NCI-H1105 treated with DMSO at 0.1 percent for 48 hours (cell line): ENCODE measurements around the gene ZNF532.

ENCODE experiments used
- DNase-seq: peaks from one replicate; lab custom pipeline; 2025; lab: John Stamatoyannopoulos, UW

The ZNF532 gene

GRCh38 chr18:58941426-58942099, 76.9 kb downstream of the ZNF532 start:
- DNase-seq: no peak

GRCh38 chr18:58943896-58944295, 79.2 kb downstream of the ZNF532 start:
- no peak for DNase-seq

- no peak for DNase-seq
These were observed 82.6 kb downstream of the ZNF532 start for GRCh38 chr18:58947136-58947732.

GRCh38 chr18:58949031-58949430, 84.4 kb downstream of the ZNF532 start:
- DNase-seq: no peak

GRCh38 chr18:58951986-58952702, 87.5 kb downstream of the ZNF532 start:
- DNase-seq: no peak

DNA sequence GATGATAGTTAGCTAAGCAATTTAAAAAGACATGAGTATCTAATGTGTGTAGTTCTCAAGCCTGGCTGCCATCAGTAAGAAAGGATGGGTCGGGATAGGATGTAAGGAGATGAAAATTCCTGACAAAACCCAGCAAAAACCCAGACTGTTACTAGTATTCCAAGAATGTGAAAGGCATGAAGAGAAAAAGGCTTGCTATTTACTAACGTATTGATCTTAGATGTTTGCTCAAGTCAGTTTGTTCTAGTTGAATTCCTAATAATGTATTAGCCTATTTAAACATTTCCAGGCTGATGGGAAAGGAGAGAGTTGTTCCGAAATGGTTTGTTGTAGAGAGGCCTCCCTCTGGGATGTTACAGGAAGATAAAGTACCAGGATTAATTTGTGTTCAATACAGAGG, 88.2 kb downstream of the ZNF532 start:
- no peak for DNase-seq

GRCh38 chr18:58953627-58954026, 89.0 kb downstream of the ZNF532 start:
- DNase-seq: peak; percentile 76

- no peak for DNase-seq
These were observed 90.3 kb downstream of the ZNF532 start for GRCh38 chr18:58955001-58955400.

- no peak for DNase-seq
These were observed 91.1 kb downstream of the ZNF532 start for GRCh38 chr18:58955738-58956137.

DNA sequence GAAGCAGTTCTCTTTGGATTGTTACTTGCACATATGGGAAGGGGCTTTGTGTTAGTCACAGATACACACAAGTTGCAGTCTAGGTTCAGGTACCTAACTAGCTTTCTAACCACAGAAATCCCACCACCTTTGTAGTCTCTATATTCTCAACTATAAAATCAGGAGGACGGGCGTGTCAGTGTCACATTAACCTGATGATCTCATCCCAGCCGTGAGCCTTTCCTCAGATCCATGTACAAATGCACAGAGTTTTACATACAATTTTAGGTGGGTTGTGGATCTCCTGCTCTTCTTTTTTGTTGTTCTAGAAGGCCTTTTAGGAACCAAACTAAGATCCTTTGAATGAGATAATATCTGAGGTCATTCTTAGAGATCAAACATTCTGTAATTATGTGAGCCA, 94.0 kb downstream of the ZNF532 start:
- no peak for DNase-seq

GRCh38 chr18:58960508-58960907, 95.8 kb downstream of the ZNF532 start:
- DNase-seq: no peak

- DNase-seq: no peak
These were observed 96.5 kb downstream of the ZNF532 start for GRCh38 chr18:58960946-58961722.

DNA sequence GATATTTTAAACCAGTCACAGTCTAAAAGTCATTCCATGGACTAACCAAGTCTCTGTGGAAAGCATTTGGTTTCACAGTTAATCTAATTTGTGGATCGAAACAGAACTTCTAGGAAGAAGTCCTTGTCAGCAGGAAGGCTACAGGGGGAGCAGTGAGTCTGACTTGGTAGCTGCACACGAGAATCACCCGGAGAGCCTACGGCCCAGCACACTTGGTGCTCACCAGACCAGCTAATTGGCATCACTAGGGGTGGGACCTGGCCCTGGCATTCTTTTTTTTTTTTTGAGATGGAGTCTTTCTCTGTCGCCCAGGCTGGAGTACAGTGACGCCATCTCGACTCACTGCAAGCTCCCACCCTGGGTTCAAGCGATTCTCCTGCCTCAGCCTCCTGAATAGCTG, 97.7 kb downstream of the ZNF532 start:
- DNase-seq: no peak

GRCh38 chr18:58965291-58966004, 100.8 kb downstream of the ZNF532 start:
- no peak for DNase-seq

- DNase-seq: no peak
These were observed 101.5 kb downstream of the ZNF532 start for GRCh38 chr18:58966005-58966677.

DNA sequence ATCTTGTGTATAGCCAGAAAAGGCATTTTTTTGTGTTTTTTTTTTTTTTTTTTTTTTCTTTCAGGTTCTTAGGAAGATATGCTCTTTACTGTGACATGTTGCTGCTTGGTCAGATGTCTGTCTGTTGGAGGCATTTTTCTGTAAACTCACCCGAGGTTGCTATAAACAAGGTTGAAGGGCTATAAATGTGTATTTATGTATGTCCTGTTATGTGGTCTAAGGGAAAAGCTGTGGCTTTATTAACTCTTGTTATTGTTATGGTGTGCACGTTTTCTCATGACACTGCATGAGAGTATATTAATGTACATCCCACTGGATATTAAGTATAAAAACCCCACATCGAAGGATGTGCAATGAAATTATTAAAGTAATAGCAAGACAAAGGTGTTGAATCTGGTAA, 102.0 kb downstream of the ZNF532 start:
- DNase-seq: no peak

DNA sequence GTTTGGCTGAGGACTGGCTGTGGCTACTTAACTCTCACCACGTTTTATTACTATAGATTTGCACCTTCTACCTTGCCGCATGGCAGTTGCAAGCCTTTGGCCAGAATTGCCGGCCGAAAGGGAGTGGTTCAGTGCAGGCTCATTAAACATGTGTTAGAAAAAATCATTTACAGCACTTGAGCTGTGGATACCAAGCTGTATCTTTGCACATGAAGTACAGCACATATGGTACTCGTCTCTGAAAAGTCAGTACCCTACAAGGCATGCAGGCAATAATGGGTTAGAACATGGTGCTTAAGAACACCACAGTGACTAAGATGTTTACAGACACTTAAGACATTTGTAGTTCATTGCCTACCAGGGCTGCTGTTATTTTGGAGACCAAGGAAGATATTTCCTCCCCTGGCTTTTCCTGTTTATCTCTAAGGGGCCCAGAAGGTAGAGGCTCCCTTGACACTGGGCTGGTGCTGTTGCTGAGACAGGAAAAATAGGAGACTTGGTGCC, 103.1 kb downstream of the ZNF532 start:
- no peak for DNase-seq

DNA sequence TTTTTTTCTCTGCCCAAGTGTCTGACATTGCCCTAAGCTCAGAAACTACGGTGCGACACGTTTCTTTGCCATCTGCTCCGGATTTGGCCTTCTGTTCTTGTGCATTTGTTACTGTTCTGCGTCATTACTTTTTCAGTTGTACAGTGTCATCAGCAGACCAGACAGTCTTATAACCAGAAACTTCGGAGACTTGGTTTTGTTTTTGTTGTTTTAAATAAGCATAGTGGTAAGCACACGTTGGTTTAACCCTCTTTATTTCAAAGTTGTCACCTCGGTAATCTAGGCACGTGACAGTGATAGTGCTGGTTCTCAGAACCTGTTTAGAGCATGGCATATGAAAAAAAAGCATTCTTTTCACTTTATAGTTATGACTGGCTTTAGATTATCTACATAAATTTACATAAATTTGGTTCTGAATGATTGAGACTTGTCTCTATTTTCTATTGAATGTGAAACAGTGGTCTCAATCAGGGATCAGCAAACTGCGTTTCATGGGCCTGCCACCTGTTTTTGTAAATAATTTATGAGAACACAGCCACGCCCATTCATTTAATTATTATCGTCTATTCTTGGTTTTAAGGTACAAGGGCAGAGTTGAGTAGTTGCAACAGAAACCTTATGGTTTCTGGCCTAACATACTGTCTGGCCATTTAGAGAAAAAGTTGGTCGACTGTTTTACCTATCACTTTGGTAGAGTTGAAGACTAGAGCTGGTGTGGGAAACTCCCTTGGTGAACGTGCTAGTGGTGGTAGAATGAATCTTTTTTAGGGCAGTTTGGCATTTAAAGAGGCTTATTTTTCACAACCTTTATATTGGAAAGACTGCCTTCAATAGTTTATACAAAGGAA, 106.5 kb downstream of the ZNF532 start:
- DNase-seq: no peak

- no peak for DNase-seq
These were observed 110.6 kb downstream of the ZNF532 start for GRCh38 chr18:58975296-58975695.

DNA sequence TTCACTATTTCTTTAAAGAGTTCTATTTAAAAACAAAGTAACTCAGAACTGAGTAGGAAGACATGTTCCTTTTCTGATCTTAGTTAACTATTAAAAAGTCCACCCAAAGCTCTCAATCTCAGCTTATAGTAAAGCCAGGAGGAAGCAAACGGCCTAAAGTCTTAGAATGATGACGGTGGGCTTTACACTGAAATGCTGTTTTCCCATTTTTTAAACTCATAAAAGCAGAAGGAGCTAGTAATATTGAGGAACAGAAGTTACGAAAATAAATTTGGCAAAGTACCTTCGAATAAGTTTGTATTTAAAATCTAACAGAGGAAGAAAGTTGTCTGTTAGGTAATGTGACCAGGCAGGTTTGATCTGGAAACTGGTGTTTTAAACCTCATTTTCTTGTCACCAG, 111.1 kb downstream of the ZNF532 start:
- DNase-seq: no peak
